Small intestine (tissue), 4 donors: ENCODE results near the gene FKTN. TPM values are rescaled to one million over a fixed set of nuclear protein-coding genes. Genes with fewer than 3 reads are reported as not detected.

Source experiments
- polyA plus RNA-seq, 4 donors: library from polyadenylated mRNA; stranded (reverse) in 3 of 4; unstranded in 1 of 4; fragments of 200-250 nt in 3 of 4; fragments of 120-200 nt in 1 of 4; gene quantifications; one replicate each; pipeline versions ENCODE4 v1.2.1 to v1.2.3, GENCODE V29; 2013
- donor health status: healthy with polysubstance abuse.
- donor health status: Bipolar disorder and iron deficiency.
- donor health status: healthy.

Gene FKTN
- polyA plus RNA-seq, 4 donors: 0.67 to 17.3 (median 2.7) TPM

Other genes with a start within 250 kb of the FKTN start
- 10 to 100 TPM in 1 of 4 donors, 1 to 10 TPM in 3; 2.2 to 14.4 (median 3.0) TPM for gene FSD1L, start 110.1 kb upstream of the FKTN start, polyA plus RNA-seq
- gene TAL2, start 104.3 kb downstream of the FKTN start, polyA plus RNA-seq: under 1 TPM in 2 of 4 donors, not detected in 2; 0.10 to 0.77 TPM
- gene TMEM38B, start 136.4 kb downstream of the FKTN start, polyA plus RNA-seq: 10 to 100 TPM in 2 of 4 donors, 1 to 10 TPM in 2; 2.9 to 44.6 (median 10.2) TPM